Activated CD4-positive, CD25-positive, alpha-beta regulatory T cell treated with anti-CD3 and anti-CD28 coated beads, Interleukin-2, amount 50 U/mL, for 24 hours (primary cell): ENCODE data around the gene SGO2.
"Not testable (repeated sequence)": the region's sequence is repeated elsewhere in the genome, so short reads cannot be mapped to it uniquely, and the experiment has no call there.

Experiments used
- ATAC-seq, 2 donors: fragments of 150-1000 bp; cut with Tn5 transposase; one replicate each; pipeline ENCODE4 v1.10.0; 2021; ENCODE audit warnings: mild to moderate bottlenecking in 1 of 2, moderate library complexity in 1 of 2

The SGO2 gene

DNA sequence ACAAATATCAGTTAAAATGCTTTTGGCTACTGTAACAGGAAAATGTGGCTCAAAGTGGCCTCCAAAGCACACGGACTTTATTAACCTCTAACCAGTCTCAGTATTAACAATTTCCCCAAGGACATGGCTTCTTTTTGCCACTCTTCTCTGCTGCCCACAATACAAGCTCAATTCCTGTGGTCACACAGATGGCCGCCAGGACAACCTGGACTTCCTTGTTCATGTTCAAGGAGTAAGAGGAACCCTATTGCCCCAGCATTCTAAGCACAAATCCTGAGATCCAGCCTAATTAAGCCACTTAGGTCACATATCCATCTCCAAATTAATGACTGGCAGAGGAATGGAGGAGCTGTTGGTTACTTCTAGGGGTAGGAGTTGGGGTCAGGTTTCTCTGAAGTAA, 98.0 kb downstream of the SGO2 start:
- no peak for ATAC-seq

DNA sequence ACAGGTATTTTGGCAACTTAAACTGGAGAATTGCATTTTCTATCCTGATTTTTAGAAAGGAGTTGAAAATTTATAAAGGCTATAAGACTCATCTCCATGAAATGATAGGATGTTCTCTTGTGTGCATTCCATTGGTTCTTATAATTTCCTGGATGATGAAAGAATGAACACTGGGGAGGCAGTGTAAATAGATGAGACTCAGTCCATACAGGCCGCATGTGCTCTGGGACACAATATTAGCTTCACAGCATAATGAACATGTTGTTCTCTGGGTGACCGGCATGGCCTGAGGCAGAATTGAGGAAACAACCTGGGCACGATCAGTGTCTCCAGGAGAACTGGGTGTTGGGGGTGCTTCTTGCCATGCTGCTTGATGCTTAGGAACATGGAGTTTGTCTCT, 98.7 kb downstream of the SGO2 start:
- ATAC-seq = no peak

DNA sequence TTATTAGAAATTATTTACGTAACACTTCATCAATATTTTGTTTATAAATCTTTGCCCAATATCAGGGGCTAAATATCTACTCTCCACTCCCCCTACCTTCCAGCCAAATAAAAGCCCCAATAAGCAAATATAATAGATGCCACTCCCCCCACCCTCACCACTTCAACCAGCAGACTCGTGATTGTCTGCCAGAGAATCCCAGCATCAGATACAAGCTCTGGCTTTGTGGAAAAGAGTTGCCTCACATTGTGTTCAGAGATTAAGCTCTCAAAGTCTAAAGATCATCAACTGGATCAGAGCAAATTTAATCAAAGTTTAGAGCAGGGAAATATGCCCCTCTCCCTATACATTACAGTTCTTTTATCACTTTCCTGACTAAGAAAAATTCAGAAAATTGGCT, 99.3 kb downstream of the SGO2 start:
- ATAC-seq = no peak

DNA sequence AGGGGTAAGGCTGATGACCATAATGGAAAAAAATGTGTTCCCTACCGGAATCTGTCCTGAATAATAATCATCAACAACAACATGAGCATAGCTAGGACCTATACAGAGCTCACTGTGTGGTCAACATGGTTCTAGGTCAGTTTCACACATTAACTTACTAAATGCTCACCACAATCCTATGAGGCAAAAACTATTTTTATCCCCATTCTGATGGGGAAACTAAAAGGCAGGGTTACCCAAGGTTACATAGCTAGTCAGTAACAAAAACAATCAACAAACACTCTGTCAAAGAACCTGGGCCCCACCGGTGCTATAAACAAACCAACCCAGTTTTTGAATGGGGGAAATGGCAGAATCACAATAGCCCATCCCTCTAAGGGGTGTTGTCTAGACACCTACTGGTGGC, 100.0 kb downstream of the SGO2 start:
- ATAC-seq = no peak

DNA sequence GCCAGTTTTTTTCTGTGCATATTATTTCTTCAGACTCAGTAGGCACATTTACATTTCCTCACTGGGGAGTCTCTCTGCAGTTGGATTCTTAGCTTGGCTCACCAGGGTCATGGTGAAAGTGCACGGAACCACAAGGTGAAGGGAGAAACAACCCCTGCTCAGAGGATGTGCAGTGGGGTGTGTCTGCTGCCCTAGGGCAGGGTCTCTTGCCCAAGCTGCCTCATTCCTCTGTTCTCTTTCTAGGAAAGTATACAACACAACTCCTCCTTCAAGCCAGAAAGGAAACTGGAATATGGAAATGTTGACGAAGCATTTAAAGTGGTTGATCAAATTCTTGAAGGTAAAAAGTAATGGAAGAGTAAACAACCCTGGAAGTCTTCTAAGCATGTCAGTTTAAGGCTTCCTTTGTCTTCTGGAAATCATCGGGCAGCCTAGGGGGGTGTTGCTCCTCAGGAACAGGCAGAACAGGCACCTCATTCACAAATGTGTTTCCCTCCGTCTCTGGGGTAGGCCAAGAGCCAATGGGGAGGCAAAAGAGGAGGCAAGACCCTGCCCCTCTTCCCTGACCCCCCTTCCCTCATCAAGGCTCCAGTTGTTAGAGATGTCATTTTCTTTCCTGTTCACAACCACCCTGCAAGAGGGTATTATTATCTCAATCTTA, 101.2 kb downstream of the SGO2 start:
- no peak for ATAC-seq

DNA sequence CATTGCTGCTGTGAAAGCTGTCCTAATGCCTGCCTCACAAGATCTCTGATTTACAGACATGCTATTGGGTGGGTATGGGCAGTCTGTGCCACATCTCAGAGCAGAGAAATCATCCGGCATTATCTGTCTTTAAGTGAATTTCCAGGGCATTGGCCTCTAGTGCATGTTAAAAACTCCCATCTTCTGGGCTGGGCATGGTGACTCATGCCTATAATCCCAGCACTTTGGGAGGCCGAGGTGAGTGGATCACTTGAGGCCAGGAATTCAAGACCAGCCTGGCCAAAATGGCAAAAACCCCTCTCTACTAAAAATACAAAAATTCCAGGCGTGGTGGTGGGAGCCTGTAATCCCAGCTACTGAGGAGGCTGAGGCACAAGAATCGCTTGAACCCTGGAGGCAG, 102.5 kb downstream of the SGO2 start:
- ATAC-seq = not testable (repeated sequence)

DNA sequence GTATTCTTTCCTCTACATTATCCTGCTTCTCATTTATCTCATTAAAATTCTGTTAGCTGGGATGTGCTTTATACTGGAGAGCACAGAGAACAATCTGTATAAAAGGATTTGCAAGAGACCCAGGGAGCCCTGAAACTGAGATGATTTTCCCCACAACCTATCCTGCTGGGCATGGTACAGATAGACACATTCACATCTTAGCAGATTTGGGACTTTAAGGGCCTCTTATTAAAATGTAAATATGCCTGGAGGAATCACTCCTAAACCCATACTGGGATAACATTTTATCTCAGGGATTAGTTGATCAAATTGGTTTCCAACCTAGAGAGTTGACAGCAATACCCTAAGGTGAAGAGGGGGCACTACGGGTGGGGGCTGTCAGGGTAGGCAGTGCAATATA, 105.3 kb downstream of the SGO2 start:
- ATAC-seq = no peak
